PC-9 (cell line): Measurements from ENCODE around the gene SNX6. TPM values are rescaled to one million over a fixed set of nuclear protein-coding genes. Genes with fewer than 3 reads are reported as not detected.

Experiments used
- Bru-seq: library from RNA; stranded (reverse); fragments of 400-500 nt; gene quantifications from one replicate; lab custom pipeline; 2021; lab: Mats Ljungman, UMichigan
- BruChase-seq, 2 experiments: library from RNA; stranded (reverse); fragments of 400-500 nt; gene quantifications; one replicate each; lab custom pipeline; 2021; lab: Mats Ljungman, UMichigan
- BruUV-seq: library from RNA; stranded (reverse); fragments of 400-500 nt; replicated peaks from 2 replicates; lab custom pipeline; 2021; lab: Mats Ljungman, UMichigan
- CTCF ChIA-PET: fragments of 300-600 bp; sonication (Branson Sonifier 250); formaldehyde crosslinking; loops from one replicate; lab custom pipeline; 2022; ENCODE audit warnings: antibody characterized with exemption; lab: Charles Lee
- POLR2A ChIA-PET: fragments of 300-600 bp; sonication (Branson Sonifier 250); formaldehyde crosslinking; loops from one replicate; lab custom pipeline; 2022; ENCODE audit warnings: antibody characterized with exemption; ENCODE audit not compliant: unreplicated experiment; lab: Charles Lee
- DNase-seq, 2 experiments: peaks; one replicate each; pipeline versions ENCODE4 v3.0.0 to v3.0.0-alpha.2; 2015 to 2022; ENCODE audit warnings: mixed read lengths in 1 of 2
- H2AFZ ChIP-seq: fragments of 200-600 bp; sonication (generic); 2 replicates; pipeline ENCODE4 v1.8.1; 2017; ENCODE audit warnings: antibody characterized with exemption
- H3F3A ChIP-seq: fragments of 200-600 bp; sonication (generic); 2 replicates; pipeline ENCODE4 v1.8.1; 2017; ENCODE audit warnings: antibody characterized with exemption, mild to moderate bottlenecking, low read depth; ENCODE audit not compliant: insufficient read depth
- H3K27ac ChIP-seq: fragments of 200-600 bp; sonication (generic); 2 replicates; pipeline ENCODE4 v1.6.1; 2016; ENCODE audit warnings: mixed run types
- H3K27me3 ChIP-seq: fragments of 200-600 bp; sonication (generic); 2 replicates; pipeline ENCODE4 v1.6.1; 2016; ENCODE audit warnings: low read depth, mixed run types; ENCODE audit not compliant: insufficient read depth
- H3K36me3 ChIP-seq: fragments of 200-600 bp; sonication (generic); 2 replicates; pipeline ENCODE4 v1.6.1; 2016; ENCODE audit warnings: low read depth, mixed run types
- H3K4me1 ChIP-seq: fragments of 200-600 bp; sonication (generic); replicated peaks from 2 replicates; pipeline ENCODE4 v1.6.1; 2016; ENCODE audit warnings: mixed run types; ENCODE audit not compliant: insufficient read depth
- H3K4me2 ChIP-seq: fragments of 200-600 bp; sonication (generic); 2 replicates; pipeline ENCODE4 v1.6.1; 2017; ENCODE audit warnings: mixed run types
- H3K4me3 ChIP-seq: fragments of 200-600 bp; sonication (generic); 2 replicates; pipeline ENCODE4 v1.6.1; 2016; ENCODE audit warnings: mixed run types
- H3K79me2 ChIP-seq: fragments of 200-600 bp; sonication (generic); 2 replicates; pipeline ENCODE4 v1.6.1; 2017; ENCODE audit warnings: low read depth, mixed run types
- H3K9me2 ChIP-seq: fragments of 200-600 bp; sonication (generic); 2 replicates; pipeline ENCODE4 v1.8.1; 2017; ENCODE audit warnings: mild to moderate bottlenecking; ENCODE audit not compliant: insufficient read depth
- H3K9me3 ChIP-seq: fragments of 200-600 bp; sonication (generic); 2 replicates; pipeline ENCODE4 v1.8.1; 2016; ENCODE audit warnings: low read depth; ENCODE audit not compliant: insufficient read depth
- H4K20me1 ChIP-seq: fragments of 200-600 bp; sonication (generic); 2 replicates; pipeline ENCODE4 v1.8.1; 2017; ENCODE audit not compliant: insufficient read depth
- CTCF ChIP-seq: fragments of 200-600 bp; sonication (generic); conservative IDR thresholded peaks from 2 replicates; pipeline ENCODE4 v1.6.1; 2017; ENCODE audit warnings: mixed run types, antibody characterized with exemption, mild to moderate bottlenecking, moderate library complexity
- EZH2 ChIP-seq: fragments of 200-600 bp; sonication (generic); IDR thresholded peaks from 2 replicates; pipeline ENCODE4 v1.8.0; 2017; ENCODE audit warnings: antibody characterized with exemption, low read depth
- intact Hi-C: fragments of 100-400 bp; cut with micrococcal nuclease; formaldehyde crosslinking; loops from one replicate; pipeline ENCODE4 v1.10.0; 2022; ENCODE audit not compliant: unreplicated experiment
- long read RNA-seq: library from polyadenylated mRNA; stranded (forward); transcript quantifications from one replicate; pipeline ENCODE4 v2.0.0, GENCODE V29; 2022
- total RNA-seq: library from RNA; stranded (reverse); gene quantifications from 2 replicates; pipeline ENCODE4 v1.2.3, GENCODE V29; 2021

SNX6 gene
- total RNA-seq (43.0 and 51.8 TPM in 2 replicates), Bru-seq, nascent RNA (percentile 76 among the genes with signal in this experiment), BruChase-seq, experiment 1, labeled RNA remaining after a 2-hour chase (percentile 71 among the genes with signal in this experiment), BruChase-seq, experiment 2, labeled RNA remaining after a 6-hour chase (percentile 77 among the genes with signal in this experiment)
- long read RNA-seq, transcript SNX6-201 (14 exons, 2,001 nt), result major isoform, 94 of 117 reads
- long read RNA-seq, transcript SNX6-202 (13 exons, 3,398 nt), result minor isoform, 7 of 117 reads
- long read RNA-seq, partial matches to known transcripts, result 0 of 117 reads
- long read RNA-seq, other reads (novel, unspliced or antisense), result 16 of 117 reads

GRCh38 chr14:34629657-34630529 lies at the start of gene SNX6:
SNX6 (minus strand) TSS chr14:34630148; CDS start chr14:34630116, 32 bp downstream.
- POLR2A ChIA-PET, result no interaction called here
- intact Hi-C loops, result loop anchor here (1.0 kb wide), 1 partner anchor 19 kb away; no protein-coding TSS in a partner anchor

GRCh38 chr14:34678735-34679134 lies 48.8 kb upstream of the SNX6 start:
- Histone ChIP-seq H3K36me3 (no peaks in the 10 kb centered on the region), H3K4me2 (peak overlapping the region; percentile 17), H3K27me3 (no peaks in the 10 kb centered on the region), H3K9me3 (no peaks in the 10 kb centered on the region), H3K4me1 (peaks cover 18% of the 10 kb centered on the region), H3K27ac (no peak overlapping the region), H3K79me2 (no peaks in the 10 kb centered on the region), H3F3A (no peaks in the 10 kb centered on the region), H2AFZ (no peak overlapping the region), H4K20me1 (no peaks in the 10 kb centered on the region), H3K4me3 (no peak overlapping the region), H3K9me2 (no peaks in the 10 kb centered on the region)
- intact Hi-C loops, result loop anchor here (5.0 to 10.0 kb wide), 2 partner anchors 34 to 196 kb away; partner anchors contain the start of genes BAZ1A and CFL2
- POLR2A ChIA-PET, result no interaction called here
- DNase-seq, result no peak
- TF ChIP-seq CTCF (no peak), EZH2 (no peak)
- no TSS peak for BruUV-seq
- CTCF ChIA-PET, result no interaction called here

More at GRCh38 chr14:34629657-34630529, at the start of gene SNX6:
- peak within 1 kb of the TSS; percentile 82 for H3K4me2 ChIP-seq
- H3K79me2 ChIP-seq, result peaks cover 25% of the 10 kb centered on the region
- TSS peak; percentile 45 for BruUV-seq
- TF ChIP-seq CTCF, result no peak
- no peak for TF ChIP-seq EZH2
- no peaks in the 10 kb centered on the region for H4K20me1 ChIP-seq
- H3K9me2 ChIP-seq, result no peaks in the 10 kb centered on the region
- CTCF ChIA-PET, result no interaction called here
- DNase-seq, result peak; percentile 38 to 64
- peaks cover 4% of the 10 kb centered on the region for H3K4me1 ChIP-seq
- peak within 1 kb of the TSS; percentile 34; the same call in 1 of the 2 replicates for H3K27ac ChIP-seq
- no peaks in the 10 kb centered on the region for H3K27me3 ChIP-seq
- H3K4me3 ChIP-seq, result peak within 1 kb of the TSS; percentile 86
- peak within 1 kb of the TSS; percentile 88 for H2AFZ ChIP-seq
- no peaks in the 10 kb centered on the region for H3F3A ChIP-seq
- H3K9me3 ChIP-seq, result no peaks in the 10 kb centered on the region
- H3K36me3 ChIP-seq, result no peaks in the 10 kb centered on the region

GRCh38 chr14:34678306-34678705 lies 48.4 kb upstream of the SNX6 start:
- BruUV-seq, result no TSS peak
- no peaks in the 10 kb centered on the region for H4K20me1 ChIP-seq
- no peaks in the 10 kb centered on the region for H3K9me3 ChIP-seq
- H3K4me3 ChIP-seq, result no peak overlapping the region
- no peaks in the 10 kb centered on the region for H3F3A ChIP-seq
- POLR2A ChIA-PET, result no interaction called here
- no peaks in the 10 kb centered on the region for H3K27me3 ChIP-seq
- peaks cover 18% of the 10 kb centered on the region for H3K4me1 ChIP-seq
- intact Hi-C loops, result loop anchor here (5.0 to 10.0 kb wide), 2 partner anchors 34 to 196 kb away; partner anchors contain the start of genes BAZ1A and CFL2
- H3K9me2 ChIP-seq, result no peaks in the 10 kb centered on the region
- H3K79me2 ChIP-seq, result no peaks in the 10 kb centered on the region
- no peaks in the 10 kb centered on the region for H3K36me3 ChIP-seq
- no peak overlapping the region for H2AFZ ChIP-seq
- peak overlapping the region; percentile 58 for H3K27ac ChIP-seq
- CTCF ChIA-PET, result interaction anchor here (0.6 kb wide), 1 partner anchor 56 kb away, joined by 4 read pairs; no protein-coding TSS in a partner anchor
- TF ChIP-seq CTCF (no peak), EZH2 (no peak)
- peak overlapping the region; percentile 17 for H3K4me2 ChIP-seq
- DNase-seq, result no peak
